Medulla oblongata (tissue), 1 donor: ENCODE measurements around the gene EIF5A.
"Not testable (repeated sequence)": the region's sequence is repeated elsewhere in the genome, so short reads cannot be mapped to it uniquely, and the experiment has no call there.

Experiments
- DNase-seq: peaks from one replicate; pipeline ENCODE4 v3.0.0-alpha.2; 2015; ENCODE audit errors: extremely low spot score

EIF5A gene

GRCh38 chr17:7329997-7330637, 22.7 kb downstream of the EIF5A start:
- DNase-seq = peak; percentile 87

- DNase-seq = no peak
Measured at GRCh38 chr17:7330638-7331015, 23.2 kb downstream of the EIF5A start.

GRCh38 chr17:7332111-7332510, 24.7 kb downstream of the EIF5A start:
- DNase-seq = no peak

- DNase-seq = not testable (repeated sequence)
Measured at GRCh38 chr17:7332600-7333069, 25.2 kb downstream of the EIF5A start.

- DNase-seq = no peak
Measured at GRCh38 chr17:7334938-7335538, 27.6 kb downstream of the EIF5A start.

GRCh38 chr17:7335765-7336164, 28.3 kb downstream of the EIF5A start:
- not testable (repeated sequence) for DNase-seq

GRCh38 chr17:7336240-7337175, 29.1 kb downstream of the EIF5A start, which contains the start of gene ACAP1:
Gene ACAP1 (plus strand): TSS chr17:7336529. CDS start chr17:7336735, 206 bp downstream.
- no peak for DNase-seq

GRCh38 chr17:7337600-7337999, 30.2 kb downstream of the EIF5A start:
- not testable (repeated sequence) for DNase-seq

GRCh38 chr17:7340179-7340578, 32.8 kb downstream of the EIF5A start:
- DNase-seq = no peak

GRCh38 chr17:7341842-7342241, 34.4 kb downstream of the EIF5A start:
- no peak for DNase-seq

- no peak for DNase-seq
Measured at GRCh38 chr17:7343250-7343649, 35.8 kb downstream of the EIF5A start.

- no peak for DNase-seq
Measured at GRCh38 chr17:7346761-7347614, 39.6 kb downstream of the EIF5A start.

GRCh38 chr17:7347630-7348477, 40.4 kb downstream of the EIF5A start:
- DNase-seq = no peak

GRCh38 chr17:7348478-7349242, 41.2 kb downstream of the EIF5A start:
- no peak for DNase-seq

- DNase-seq = peak; percentile 89
Measured at GRCh38 chr17:7351665-7352502, 44.5 kb downstream of the EIF5A start, which contains the start of gene KCTD11. Gene KCTD11 (plus strand): TSS chr17:7352162.

GRCh38 chr17:7352503-7352889, 45.1 kb downstream of the EIF5A start:
- DNase-seq = no peak

- DNase-seq = no peak
Measured at GRCh38 chr17:7352910-7353635, 45.6 kb downstream of the EIF5A start.

GRCh38 chr17:7354262-7354843, 46.9 kb downstream of the EIF5A start:
- peak; percentile 43 for DNase-seq
